KMS-11 (cell line): ENCODE data around the gene DDX31.

Experiments
- H2AFZ ChIP-seq: fragments of 200-600 bp; sonication (generic); 2 replicates; pipeline ENCODE4 v1.6.1; 2016; ENCODE audit warnings: antibody characterized with exemption, mixed run types, low read depth
- H3K27ac ChIP-seq: fragments of 200-600 bp; sonication (generic); 2 replicates; pipeline ENCODE4 v1.6.1; 2016; ENCODE audit warnings: mild to moderate bottlenecking, mixed run types
- H3K27me3 ChIP-seq: fragments of 200-600 bp; sonication (generic); 2 replicates; pipeline ENCODE4 v1.6.1; 2017; ENCODE audit warnings: mild to moderate bottlenecking, low read depth, mixed run types, moderate library complexity; ENCODE audit not compliant: insufficient read depth
- H3K36me3 ChIP-seq: fragments of 200-600 bp; sonication (generic); 2 replicates; pipeline ENCODE4 v1.6.1; 2017; ENCODE audit warnings: mild to moderate bottlenecking, mixed run types; ENCODE audit not compliant: insufficient read depth
- H3K4me1 ChIP-seq: fragments of 200-600 bp; sonication (generic); 2 replicates; pipeline ENCODE4 v1.6.1; 2016; ENCODE audit warnings: mild to moderate bottlenecking, low read depth, mixed run types; ENCODE audit not compliant: poor library complexity, severe bottlenecking
- H3K4me2 ChIP-seq: fragments of 200-600 bp; sonication (generic); 2 replicates; pipeline ENCODE4 v1.7.0; 2016; ENCODE audit warnings: mild to moderate bottlenecking, mixed run types
- H3K4me3 ChIP-seq: fragments of 200-600 bp; sonication (generic); IDR thresholded peaks from 2 replicates; pipeline ENCODE4 v1.6.1; 2017; ENCODE audit warnings: low read depth, low read length, mixed read lengths; ENCODE audit not compliant: insufficient read depth
- H3K79me2 ChIP-seq: fragments of 200-600 bp; sonication (generic); 2 replicates; pipeline ENCODE4 v1.6.1; 2016; ENCODE audit warnings: low read depth, mixed run types; ENCODE audit not compliant: insufficient read depth
- H3K9ac ChIP-seq: fragments of 200-600 bp; sonication (generic); 2 replicates; pipeline ENCODE4 v1.6.1; 2016; ENCODE audit warnings: mild to moderate bottlenecking, mixed run types
- H4K20me1 ChIP-seq: fragments of 200-600 bp; sonication (generic); 2 replicates; pipeline ENCODE4 v1.6.1; 2016; ENCODE audit warnings: mild to moderate bottlenecking, mixed run types; ENCODE audit not compliant: insufficient read depth
- CTCF ChIP-seq: fragments of 200-600 bp; sonication (generic); conservative IDR thresholded peaks from 2 replicates; pipeline ENCODE4 v1.6.1; 2017; ENCODE audit warnings: low read depth, mild to moderate bottlenecking, antibody characterized with exemption, low read length, moderate library complexity, mixed read lengths

The DDX31 gene

DNA sequence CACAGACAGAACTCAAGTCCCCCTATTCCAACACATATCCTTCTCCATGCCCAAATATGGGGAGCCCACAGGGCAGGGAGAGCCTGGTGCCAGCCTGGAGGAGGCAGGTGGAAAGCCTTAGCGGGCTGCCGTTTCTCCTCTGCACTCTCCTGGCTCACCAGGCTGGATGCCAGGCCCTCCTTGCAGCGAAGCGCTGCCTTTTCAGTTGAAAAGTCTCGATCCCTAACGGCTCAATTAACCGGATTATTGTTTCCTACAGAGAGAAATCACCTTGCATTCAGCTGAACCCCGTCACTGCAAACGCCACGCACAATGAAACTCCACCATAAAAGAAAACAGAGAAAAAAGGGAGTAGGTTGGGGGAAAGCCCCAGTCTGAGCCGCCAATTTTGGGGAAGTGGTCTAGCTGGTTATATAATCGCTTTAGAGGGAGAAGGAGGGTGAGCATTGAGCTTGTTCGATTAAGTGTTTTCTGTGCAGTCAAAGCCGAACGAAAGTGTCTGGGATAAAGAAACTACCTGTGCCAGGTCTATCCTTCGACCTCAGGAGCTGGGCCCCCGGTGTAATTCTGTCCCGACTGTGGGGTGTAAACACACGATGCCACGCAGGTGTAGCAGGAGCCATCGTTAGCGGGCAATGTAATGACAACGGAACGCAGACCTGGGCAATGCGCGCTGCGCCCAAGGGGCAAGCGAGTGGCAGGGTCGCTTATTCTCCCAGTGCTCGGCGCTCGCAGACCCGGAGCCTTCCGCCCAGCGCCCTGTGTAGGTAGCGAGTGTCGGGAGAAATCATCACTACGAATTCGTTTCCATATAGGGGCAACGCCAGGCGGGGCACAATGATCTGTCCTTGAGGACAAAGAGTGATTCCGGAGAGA, 83.6 kb downstream of the DDX31 start:
- H3K4me3 ChIP-seq: no peak overlapping the region
- no peak overlapping the region for H3K4me2 ChIP-seq

GRCh38 chr9:132584601-132585560, 84.9 kb downstream of the DDX31 start:
- Histone ChIP-seq H3K4me1 (no peaks in the 10 kb centered on the region), H3K36me3 (no peaks in the 10 kb centered on the region), H3K4me2 (no peak overlapping the region), H3K9ac (no peak overlapping the region), H4K20me1 (no peaks in the 10 kb centered on the region), H3K79me2 (no peaks in the 10 kb centered on the region), H3K27me3 (peaks cover 7% of the 10 kb centered on the region; the same call in 1 of the 2 replicates), H3K4me3 (no peak overlapping the region), H2AFZ (no peak overlapping the region), H3K27ac (no peak overlapping the region)
- TF ChIP-seq CTCF: no peak

More for the DNA sequence above, 83.6 kb downstream of the DDX31 start:
- no peaks in the 10 kb centered on the region for H3K36me3 ChIP-seq
- peaks cover 2% of the 10 kb centered on the region; the same call in 1 of the 2 replicates for H3K27me3 ChIP-seq
- H3K79me2 ChIP-seq: no peaks in the 10 kb centered on the region
- H3K9ac ChIP-seq: no peak overlapping the region
- no peak overlapping the region for H3K27ac ChIP-seq
- TF ChIP-seq CTCF: no peak
- no peak overlapping the region for H2AFZ ChIP-seq
- H4K20me1 ChIP-seq: no peaks in the 10 kb centered on the region
- H3K4me1 ChIP-seq: no peaks in the 10 kb centered on the region

DNA sequence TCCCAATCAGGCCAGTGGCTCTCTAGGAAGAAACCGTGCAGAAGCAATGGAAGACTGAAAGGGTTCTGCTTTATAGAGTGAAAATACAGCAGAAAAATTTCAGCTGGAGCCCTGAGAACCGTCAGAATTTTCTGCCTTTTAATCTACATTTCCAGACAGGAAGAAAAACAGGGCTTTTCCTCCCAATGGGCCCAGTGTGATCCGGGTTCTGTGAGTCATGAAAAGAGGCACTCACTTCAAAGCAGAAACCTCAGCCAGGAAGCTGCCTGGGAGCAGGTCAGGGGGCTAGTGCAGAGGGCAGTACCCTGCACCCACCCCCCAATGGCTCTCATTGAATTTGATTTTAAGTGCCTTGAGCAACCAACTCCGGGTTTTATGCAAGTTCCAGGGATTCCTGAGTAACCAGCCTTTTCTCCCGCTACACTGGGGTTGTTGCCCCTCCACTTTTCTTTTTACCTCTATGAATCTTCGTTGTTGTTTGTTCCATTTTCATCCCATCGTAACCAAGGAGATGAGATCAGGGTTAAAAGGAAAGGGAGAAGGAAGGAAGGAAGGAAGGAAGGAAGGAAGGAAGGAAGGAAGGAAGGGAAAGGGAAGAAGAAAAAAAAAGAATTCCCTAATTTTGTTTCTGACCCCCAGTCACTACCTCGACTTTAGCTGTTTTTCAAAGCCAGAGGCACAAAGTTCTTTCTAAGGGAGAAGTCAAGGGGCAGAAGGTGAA, 86.0 kb downstream of the DDX31 start:
- no peak overlapping the region for H2AFZ ChIP-seq
- H3K4me1 ChIP-seq: no peaks in the 10 kb centered on the region
- peaks cover 7% of the 10 kb centered on the region; the same call in 1 of the 2 replicates for H3K27me3 ChIP-seq
- no peaks in the 10 kb centered on the region for H4K20me1 ChIP-seq
- no peaks in the 10 kb centered on the region for H3K36me3 ChIP-seq
- TF ChIP-seq CTCF: no peak
- H3K79me2 ChIP-seq: no peaks in the 10 kb centered on the region
- no peak overlapping the region for H3K4me3 ChIP-seq
- H3K4me2 ChIP-seq: no peak overlapping the region
- H3K9ac ChIP-seq: no peak overlapping the region
- H3K27ac ChIP-seq: no peak overlapping the region
